GM21717 (cell line): Measurements from ENCODE around the gene ENOX2.

Experiments
- ATAC-seq: cut with Tn5 transposase; IDR thresholded peaks from one replicate; pipeline ENCODE4 v1.9.1; 2021; ENCODE audit warnings: mild to moderate bottlenecking, moderate library complexity; ENCODE audit not compliant: unreplicated experiment

The ENOX2 gene

GRCh38 chrX:130885508-130885907, 17.5 kb downstream of the ENOX2 start:
- ATAC-seq = no peak

- no peak for ATAC-seq
These were observed 18.4 kb downstream of the ENOX2 start for GRCh38 chrX:130884627-130885026.

GRCh38 chrX:130879869-130880268, 23.1 kb downstream of the ENOX2 start:
- no peak for ATAC-seq

- ATAC-seq = no peak
These were observed 24.4 kb downstream of the ENOX2 start for GRCh38 chrX:130878350-130879341.

- no peak for ATAC-seq
These were observed 25.1 kb downstream of the ENOX2 start for GRCh38 chrX:130877892-130878341.

- no peak for ATAC-seq
These were observed 26.8 kb downstream of the ENOX2 start for GRCh38 chrX:130876226-130876625.

GRCh38 chrX:130874751-130875150, 28.3 kb downstream of the ENOX2 start:
- ATAC-seq = no peak

- ATAC-seq = no peak
These were observed 33.8 kb downstream of the ENOX2 start for GRCh38 chrX:130869239-130869638.

- ATAC-seq = no peak
These were observed 41.5 kb downstream of the ENOX2 start for GRCh38 chrX:130861462-130861861.

GRCh38 chrX:130857207-130857606, 45.8 kb downstream of the ENOX2 start:
- ATAC-seq = peak; percentile 99

GRCh38 chrX:130851569-130851968, 51.4 kb downstream of the ENOX2 start:
- no peak for ATAC-seq

- ATAC-seq = peak; percentile 88
These were observed 54.2 kb downstream of the ENOX2 start for GRCh38 chrX:130848763-130849162.

- ATAC-seq = no peak
These were observed 56.3 kb downstream of the ENOX2 start for GRCh38 chrX:130846746-130847145.

- ATAC-seq = no peak
These were observed 61.2 kb downstream of the ENOX2 start for GRCh38 chrX:130841776-130842175.

GRCh38 chrX:130840345-130840744, 62.7 kb downstream of the ENOX2 start:
- no peak for ATAC-seq

GRCh38 chrX:130836447-130836846, 66.6 kb downstream of the ENOX2 start:
- no peak for ATAC-seq

GRCh38 chrX:130834830-130835229, 68.2 kb downstream of the ENOX2 start:
- no peak for ATAC-seq

GRCh38 chrX:130834149-130834548, 68.9 kb downstream of the ENOX2 start:
- no peak for ATAC-seq

GRCh38 chrX:130831347-130831722, 71.7 kb downstream of the ENOX2 start:
- no peak for ATAC-seq

- no peak for ATAC-seq
These were observed 72.2 kb downstream of the ENOX2 start for GRCh38 chrX:130830599-130831346.
